ENCODE data around the gene EPHA2.
"Not testable (repeated sequence)": the region's sequence is repeated elsewhere in the genome, so short reads cannot be mapped to it uniquely, and the experiment has no call there.

The EPHA2 gene

GRCh38 chr1:16167331-16168143 lies 11.7 kb upstream of the EPHA2 start:
- DNase-seq (ENCODE audit: low read depth in 2 of 2) = no peak

GRCh38 chr1:16166117-16166516 lies 10.2 kb upstream of the EPHA2 start:
- DNase-seq (ENCODE audit: low read depth in 2 of 2) = no peak

GRCh38 chr1:16165548-16165947 lies 9.7 kb upstream of the EPHA2 start:
- DNase-seq (ENCODE audit: low read depth in 2 of 2) = no peak

GRCh38 chr1:16165073-16165364 lies 9.2 kb upstream of the EPHA2 start:
- no peak for DNase-seq (ENCODE audit: low read depth in 2 of 2)

- peak; percentile 72 to 73 for DNase-seq (ENCODE audit: low read depth in 2 of 2)
Observed at GRCh38 chr1:16164213-16165072, 8.6 kb upstream of the EPHA2 start.

GRCh38 chr1:16163608-16164212 lies 7.8 kb upstream of the EPHA2 start:
- DNase-seq (ENCODE audit: low read depth in 2 of 2) = not testable (repeated sequence)

- DNase-seq (ENCODE audit: low read depth in 2 of 2) = no peak
Observed at GRCh38 chr1:16162163-16162822, 6.4 kb upstream of the EPHA2 start.

- DNase-seq (ENCODE audit: low read depth in 2 of 2) = no peak
Observed at GRCh38 chr1:16161717-16162116, 5.8 kb upstream of the EPHA2 start.

- no peak for DNase-seq (ENCODE audit: low read depth in 2 of 2)
Observed at GRCh38 chr1:16158993-16159831, 3.3 kb upstream of the EPHA2 start.

- DNase-seq (ENCODE audit: low read depth in 2 of 2) = no peak
Observed at GRCh38 chr1:16158025-16158424, 2.2 kb upstream of the EPHA2 start.

- DNase-seq (ENCODE audit: low read depth in 2 of 2) = no peak
Observed at GRCh38 chr1:16156848-16157495, 1.1 kb upstream of the EPHA2 start.

- no peak for DNase-seq (ENCODE audit: low read depth in 2 of 2)
Observed at GRCh38 chr1:16153999-16154673, 1.7 kb downstream of the EPHA2 start.

- no peak for DNase-seq (ENCODE audit: low read depth in 2 of 2)
Observed at GRCh38 chr1:16153096-16153998, 2.5 kb downstream of the EPHA2 start.

- DNase-seq (ENCODE audit: low read depth in 2 of 2) = no peak
Observed at GRCh38 chr1:16152481-16153087, 3.3 kb downstream of the EPHA2 start.

- DNase-seq (ENCODE audit: low read depth in 2 of 2) = no peak
Observed at GRCh38 chr1:16151995-16152384, 3.9 kb downstream of the EPHA2 start.

GRCh38 chr1:16151196-16151994 lies 4.5 kb downstream of the EPHA2 start:
- no peak for DNase-seq (ENCODE audit: low read depth in 2 of 2)

- no peak for DNase-seq (ENCODE audit: low read depth in 2 of 2)
Observed at GRCh38 chr1:16150508-16150907, 5.4 kb downstream of the EPHA2 start.
